HL-60 (cell line): Measurements from ENCODE around the gene AQP4.

Source experiments
- CTCF ChIP-seq: IDR thresholded peaks from one replicate; pipeline ENCODE4 v1.5.1; 2011; ENCODE audit warnings: low read length, control low read depth, inconsistent platforms; ENCODE audit not compliant: insufficient read depth
- GABPA ChIP-seq: IDR thresholded peaks from 2 replicates; pipeline ENCODE4 v1.6.1; 2012; ENCODE audit warnings: low read depth
- POLR2AphosphoS5 ChIP-seq: IDR thresholded peaks from 2 replicates; pipeline ENCODE4 v1.6.1; 2012; ENCODE audit warnings: low read depth
- TF ChIP-seq, protein P1 (sequence below): IDR thresholded peaks from 2 replicates; pipeline ENCODE4 v1.6.1; 2012; ENCODE audit warnings: low read depth; ENCODE audit not compliant: insufficient replicate concordance

GRCh38 chr18:26869640-26870039 lies 4.1 kb upstream of the AQP4 start:
- TF ChIP-seq CTCF (no peak), POLR2AphosphoS5 (no peak), GABPA (no peak)
- TF ChIP-seq, protein P1, sequence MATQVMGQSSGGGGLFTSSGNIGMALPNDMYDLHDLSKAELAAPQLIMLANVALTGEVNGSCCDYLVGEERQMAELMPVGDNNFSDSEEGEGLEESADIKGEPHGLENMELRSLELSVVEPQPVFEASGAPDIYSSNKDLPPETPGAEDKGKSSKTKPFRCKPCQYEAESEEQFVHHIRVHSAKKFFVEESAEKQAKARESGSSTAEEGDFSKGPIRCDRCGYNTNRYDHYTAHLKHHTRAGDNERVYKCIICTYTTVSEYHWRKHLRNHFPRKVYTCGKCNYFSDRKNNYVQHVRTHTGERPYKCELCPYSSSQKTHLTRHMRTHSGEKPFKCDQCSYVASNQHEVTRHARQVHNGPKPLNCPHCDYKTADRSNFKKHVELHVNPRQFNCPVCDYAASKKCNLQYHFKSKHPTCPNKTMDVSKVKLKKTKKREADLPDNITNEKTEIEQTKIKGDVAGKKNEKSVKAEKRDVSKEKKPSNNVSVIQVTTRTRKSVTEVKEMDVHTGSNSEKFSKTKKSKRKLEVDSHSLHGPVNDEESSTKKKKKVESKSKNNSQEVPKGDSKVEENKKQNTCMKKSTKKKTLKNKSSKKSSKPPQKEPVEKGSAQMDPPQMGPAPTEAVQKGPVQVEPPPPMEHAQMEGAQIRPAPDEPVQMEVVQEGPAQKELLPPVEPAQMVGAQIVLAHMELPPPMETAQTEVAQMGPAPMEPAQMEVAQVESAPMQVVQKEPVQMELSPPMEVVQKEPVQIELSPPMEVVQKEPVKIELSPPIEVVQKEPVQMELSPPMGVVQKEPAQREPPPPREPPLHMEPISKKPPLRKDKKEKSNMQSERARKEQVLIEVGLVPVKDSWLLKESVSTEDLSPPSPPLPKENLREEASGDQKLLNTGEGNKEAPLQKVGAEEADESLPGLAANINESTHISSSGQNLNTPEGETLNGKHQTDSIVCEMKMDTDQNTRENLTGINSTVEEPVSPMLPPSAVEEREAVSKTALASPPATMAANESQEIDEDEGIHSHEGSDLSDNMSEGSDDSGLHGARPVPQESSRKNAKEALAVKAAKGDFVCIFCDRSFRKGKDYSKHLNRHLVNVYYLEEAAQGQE, result no peak
